Testis (tissue), 2 donors: ENCODE data around the gene NPAS3.

Experiments
- POLR2A ChIP-seq: fragments of 450-650 bp; IDR thresholded peaks from one replicate; pipeline ENCODE4 v1.6.1; 2017; ENCODE audit warnings: antibody characterized with exemption, mild to moderate bottlenecking, moderate library complexity
- TF ChIP-seq, protein P1 (sequence below), 3 experiments: fragments of 450-650 bp in 2 of 3; fragments of 200-600 bp in 1 of 3; sonication (generic) in 1 of 3; IDR thresholded peaks; one replicate each; pipeline ENCODE4 v1.5.1; 2016 to 2019; ENCODE audit warnings: antibody characterized with exemption in 3 of 3, mild to moderate bottlenecking in 2 of 3, moderate library complexity in 1 of 3

DNA sequence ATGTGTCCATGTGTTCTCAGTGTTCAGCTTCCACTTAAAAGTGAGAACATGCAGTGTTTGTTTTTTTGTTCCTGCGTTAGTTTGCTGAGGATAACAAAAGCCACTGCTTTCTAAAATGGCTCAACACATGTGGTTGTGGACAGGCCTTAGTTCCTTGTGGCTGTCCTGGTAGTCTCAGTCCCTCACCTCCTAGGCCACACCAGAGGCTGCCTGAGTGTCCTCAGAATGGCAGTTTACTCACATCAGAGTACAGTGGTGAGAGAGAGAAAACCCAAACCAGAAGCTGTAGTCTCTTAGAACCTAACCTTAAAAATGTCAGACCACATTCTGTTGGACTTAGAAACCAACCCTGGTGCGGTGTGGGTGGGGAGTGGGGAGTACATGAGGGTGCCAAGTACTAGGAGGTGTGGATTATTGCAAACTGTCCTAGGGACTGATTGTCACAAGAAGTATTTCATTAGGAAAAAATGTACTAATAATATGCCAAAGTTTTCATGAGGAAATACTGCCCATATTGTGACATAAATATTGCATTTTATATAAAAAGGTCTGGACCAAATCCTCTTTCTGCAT is 30.4 kb downstream of the NPAS3 start:
- TF ChIP-seq, protein P1, sequence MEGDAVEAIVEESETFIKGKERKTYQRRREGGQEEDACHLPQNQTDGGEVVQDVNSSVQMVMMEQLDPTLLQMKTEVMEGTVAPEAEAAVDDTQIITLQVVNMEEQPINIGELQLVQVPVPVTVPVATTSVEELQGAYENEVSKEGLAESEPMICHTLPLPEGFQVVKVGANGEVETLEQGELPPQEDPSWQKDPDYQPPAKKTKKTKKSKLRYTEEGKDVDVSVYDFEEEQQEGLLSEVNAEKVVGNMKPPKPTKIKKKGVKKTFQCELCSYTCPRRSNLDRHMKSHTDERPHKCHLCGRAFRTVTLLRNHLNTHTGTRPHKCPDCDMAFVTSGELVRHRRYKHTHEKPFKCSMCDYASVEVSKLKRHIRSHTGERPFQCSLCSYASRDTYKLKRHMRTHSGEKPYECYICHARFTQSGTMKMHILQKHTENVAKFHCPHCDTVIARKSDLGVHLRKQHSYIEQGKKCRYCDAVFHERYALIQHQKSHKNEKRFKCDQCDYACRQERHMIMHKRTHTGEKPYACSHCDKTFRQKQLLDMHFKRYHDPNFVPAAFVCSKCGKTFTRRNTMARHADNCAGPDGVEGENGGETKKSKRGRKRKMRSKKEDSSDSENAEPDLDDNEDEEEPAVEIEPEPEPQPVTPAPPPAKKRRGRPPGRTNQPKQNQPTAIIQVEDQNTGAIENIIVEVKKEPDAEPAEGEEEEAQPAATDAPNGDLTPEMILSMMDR (IDR thresholded peaks at IDR 0.05) = no peak
- no peak for TF ChIP-seq POLR2A
